GM12878 (cell line): Measurements from ENCODE around the gene CORO2B.

Experiments
- ATF3 ChIP-seq: IDR thresholded peaks from 2 replicates; pipeline ENCODE4 v1.6.1; 2011; ENCODE audit warnings: low read depth, mild to moderate bottlenecking, low read length, moderate library complexity, borderline replicate concordance; ENCODE audit errors: extremely low read depth
- BHLHE40 ChIP-seq, 2 experiments: fragments of 450-650 bp in 1 of 2; IDR thresholded peaks; 2 replicates each; pipeline ENCODE4 v1.6.1; 2011 to 2017; ENCODE audit warnings: low read depth in 2 of 2, borderline replicate concordance in 1 of 2, improper control_type of control experiment in 1 of 2, low read length in 1 of 2, mild to moderate bottlenecking in 1 of 2
- CTCF ChIP-seq, 3 experiments: IDR thresholded peaks in 2 of 3; conservative IDR thresholded peaks in 1 of 3; 2 replicates each; pipeline ENCODE4 v1.5.1; 2011; ENCODE audit warnings: low read depth in 3 of 3, low read length in 3 of 3, mild to moderate bottlenecking in 3 of 3, control low read depth in 2 of 3, moderate library complexity in 2 of 3, inconsistent platforms in 1 of 3, mixed read lengths in 1 of 3; ENCODE audit not compliant: control insufficient read depth in 2 of 3, insufficient read depth in 1 of 3; ENCODE audit errors: extremely low read depth in 1 of 3
- ELK1 ChIP-seq: IDR thresholded peaks from 2 replicates; pipeline ENCODE4 v1.6.1; 2012; ENCODE audit warnings: low read depth, low read length, improper control_type of control experiment
- EZH2 ChIP-seq: IDR thresholded peaks from 2 replicates; pipeline ENCODE4 v1.6.1; 2012; ENCODE audit warnings: low read depth, mild to moderate bottlenecking, control low read depth, inconsistent platforms, low read length, borderline replicate concordance; ENCODE audit not compliant: control insufficient read depth
- JUND ChIP-seq: IDR thresholded peaks from 2 replicates; pipeline ENCODE4 v1.6.1; 2012; ENCODE audit warnings: low read depth, mild to moderate bottlenecking, low read length, improper control_type of control experiment, moderate library complexity
- PAX8 ChIP-seq: fragments of 450-650 bp; IDR thresholded peaks from 2 replicates; pipeline ENCODE4 v1.6.1; 2017; ENCODE audit warnings: mild to moderate bottlenecking, moderate library complexity
- SP1 ChIP-seq: IDR thresholded peaks from one replicate; pipeline ENCODE4 v1.6.1; 2011; ENCODE audit warnings: low read depth, low read length
- TAF1 ChIP-seq: IDR thresholded peaks from 2 replicates; pipeline ENCODE4 v1.6.1; 2011; ENCODE audit warnings: mild to moderate bottlenecking, low read depth, low read length, borderline replicate concordance
- ZNF274 ChIP-seq: IDR thresholded peaks from one replicate; pipeline ENCODE4 v1.8.0; 2011; ENCODE audit not compliant: insufficient read length, insufficient read depth
- TF ChIP-seq, protein P1 (sequence below): IDR thresholded peaks from 2 replicates; pipeline ENCODE4 v1.6.1; 2012; ENCODE audit warnings: mild to moderate bottlenecking, low read depth, low read length

DNA sequence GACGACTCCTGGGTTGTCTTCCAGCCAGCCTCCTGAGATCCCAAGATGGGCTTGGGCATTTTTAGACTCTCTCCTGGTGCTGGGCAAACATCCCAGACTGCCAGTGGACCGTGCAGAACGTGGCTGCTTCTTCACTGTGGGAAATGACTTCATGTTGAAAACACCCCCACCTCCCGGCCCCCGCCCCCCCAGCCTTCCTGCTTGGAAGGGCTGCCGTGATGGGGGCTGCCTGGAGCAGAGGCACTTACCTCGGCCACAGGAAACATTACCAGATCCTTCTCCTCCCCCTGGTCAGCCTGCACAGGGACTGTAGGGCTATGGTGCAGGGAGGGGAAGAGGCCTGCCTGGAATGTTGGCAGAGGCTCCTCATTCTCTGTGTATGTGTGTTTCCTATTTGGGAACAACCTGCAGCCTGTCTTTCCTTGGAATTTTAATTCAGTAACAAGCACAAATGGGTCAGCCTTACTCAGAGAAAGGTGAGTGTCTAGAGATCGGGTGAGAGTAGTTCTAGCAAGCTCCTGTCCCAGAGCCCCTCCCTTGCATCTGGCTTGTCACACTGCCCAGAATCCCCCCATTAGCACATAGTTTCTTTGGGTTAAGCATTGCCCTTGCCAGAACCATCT, 151.1 kb downstream of the CORO2B start:
- TF ChIP-seq SP1 = no peak
- no peak for TF ChIP-seq TAF1
- no peak for TF ChIP-seq CTCF (IDR thresholded peaks at IDR 0.05 in 2 of 3, conservative IDR thresholded peaks at IDR 0.05 in 1 of 3; ENCODE audit: control insufficient read depth in 2 of 3, extremely low read depth in 1 of 3, insufficient read depth in 1 of 3, low read depth in 3 of 3, low read length in 3 of 3)
- no peak for TF ChIP-seq EZH2
- TF ChIP-seq JUND = no peak
- TF ChIP-seq ELK1 = no peak
- no peak for TF ChIP-seq BHLHE40 (IDR thresholded peaks at IDR 0.05; ENCODE audit: borderline replicate concordance in 1 of 2, low read depth in 2 of 2, low read length in 1 of 2)
- TF ChIP-seq, protein P1, sequence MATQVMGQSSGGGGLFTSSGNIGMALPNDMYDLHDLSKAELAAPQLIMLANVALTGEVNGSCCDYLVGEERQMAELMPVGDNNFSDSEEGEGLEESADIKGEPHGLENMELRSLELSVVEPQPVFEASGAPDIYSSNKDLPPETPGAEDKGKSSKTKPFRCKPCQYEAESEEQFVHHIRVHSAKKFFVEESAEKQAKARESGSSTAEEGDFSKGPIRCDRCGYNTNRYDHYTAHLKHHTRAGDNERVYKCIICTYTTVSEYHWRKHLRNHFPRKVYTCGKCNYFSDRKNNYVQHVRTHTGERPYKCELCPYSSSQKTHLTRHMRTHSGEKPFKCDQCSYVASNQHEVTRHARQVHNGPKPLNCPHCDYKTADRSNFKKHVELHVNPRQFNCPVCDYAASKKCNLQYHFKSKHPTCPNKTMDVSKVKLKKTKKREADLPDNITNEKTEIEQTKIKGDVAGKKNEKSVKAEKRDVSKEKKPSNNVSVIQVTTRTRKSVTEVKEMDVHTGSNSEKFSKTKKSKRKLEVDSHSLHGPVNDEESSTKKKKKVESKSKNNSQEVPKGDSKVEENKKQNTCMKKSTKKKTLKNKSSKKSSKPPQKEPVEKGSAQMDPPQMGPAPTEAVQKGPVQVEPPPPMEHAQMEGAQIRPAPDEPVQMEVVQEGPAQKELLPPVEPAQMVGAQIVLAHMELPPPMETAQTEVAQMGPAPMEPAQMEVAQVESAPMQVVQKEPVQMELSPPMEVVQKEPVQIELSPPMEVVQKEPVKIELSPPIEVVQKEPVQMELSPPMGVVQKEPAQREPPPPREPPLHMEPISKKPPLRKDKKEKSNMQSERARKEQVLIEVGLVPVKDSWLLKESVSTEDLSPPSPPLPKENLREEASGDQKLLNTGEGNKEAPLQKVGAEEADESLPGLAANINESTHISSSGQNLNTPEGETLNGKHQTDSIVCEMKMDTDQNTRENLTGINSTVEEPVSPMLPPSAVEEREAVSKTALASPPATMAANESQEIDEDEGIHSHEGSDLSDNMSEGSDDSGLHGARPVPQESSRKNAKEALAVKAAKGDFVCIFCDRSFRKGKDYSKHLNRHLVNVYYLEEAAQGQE = no peak
- TF ChIP-seq ZNF274 = no peak
- no peak for TF ChIP-seq ATF3
- TF ChIP-seq PAX8 = no peak
